Fibroblast of gingiva (primary cell): Measurements from ENCODE around the gene LIX1L.

ENCODE experiments used
- DNase-seq: peaks from one replicate; pipeline ENCODE4 v3.0.0-alpha.2; 2011; ENCODE audit warnings: low read depth

The LIX1L gene

DNA sequence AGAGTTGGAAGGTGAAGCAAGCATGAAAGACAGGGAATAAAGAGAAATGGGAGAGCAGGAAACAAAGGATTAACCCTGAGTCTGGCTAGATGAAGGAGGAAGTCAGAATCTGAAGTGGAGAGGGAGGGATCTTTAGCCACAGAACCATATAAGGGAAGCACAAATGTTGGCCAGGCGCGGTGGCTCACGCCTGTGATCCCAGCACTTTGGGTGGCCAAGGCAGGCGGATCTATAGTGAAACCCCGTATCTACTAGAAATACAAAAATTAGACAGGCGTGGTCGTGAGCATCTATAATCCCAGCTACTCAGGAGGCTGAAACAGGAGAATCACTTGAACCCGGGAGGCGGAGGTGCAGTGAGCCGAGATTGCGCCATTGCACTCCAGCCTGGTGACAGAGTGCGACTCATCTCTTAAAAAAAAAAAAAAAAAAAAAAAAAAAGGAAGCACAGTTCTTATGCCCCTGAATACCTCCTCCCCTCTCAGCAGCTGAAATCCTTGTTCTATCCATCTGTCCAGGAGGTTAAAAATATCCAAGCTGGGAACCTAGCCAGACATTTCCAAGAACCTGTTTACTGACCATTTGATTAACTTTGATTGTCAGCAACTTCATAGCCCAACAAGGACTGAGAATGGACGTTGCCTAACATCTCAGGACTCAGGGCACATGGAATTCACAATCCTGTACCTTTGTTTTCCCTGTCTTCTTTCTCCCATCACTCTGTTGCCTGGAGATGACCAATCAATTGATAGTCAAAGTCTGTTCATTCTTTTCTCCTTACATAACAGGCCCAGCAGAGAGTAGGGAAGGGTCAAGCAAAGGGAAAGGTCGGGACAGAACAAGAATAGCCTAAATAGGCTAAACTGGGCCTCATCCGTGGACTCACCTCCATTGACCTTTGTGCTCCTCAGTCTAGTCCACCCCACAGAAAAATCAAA, 28.0 kb upstream of the LIX1L start:
- peak; percentile 69 for DNase-seq

DNA sequence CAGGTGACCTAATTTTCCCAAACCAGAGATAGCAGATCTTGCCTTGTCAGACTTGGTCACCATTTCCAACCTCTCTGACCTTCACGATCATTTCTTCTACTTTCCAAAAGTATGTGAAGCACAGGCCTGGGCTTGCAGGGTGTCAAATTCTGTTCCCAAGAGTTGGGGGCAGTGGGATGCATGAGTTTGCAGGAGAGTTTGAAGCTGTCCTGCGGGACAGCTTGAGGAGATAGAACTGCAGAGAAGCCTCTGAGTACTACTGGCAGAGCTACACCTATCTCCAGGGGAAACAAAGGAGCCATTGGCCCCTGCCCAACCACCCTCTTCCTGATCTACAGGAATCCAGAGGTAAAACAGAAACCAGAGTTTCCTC, 27.3 kb upstream of the LIX1L start:
- no peak for DNase-seq

DNA sequence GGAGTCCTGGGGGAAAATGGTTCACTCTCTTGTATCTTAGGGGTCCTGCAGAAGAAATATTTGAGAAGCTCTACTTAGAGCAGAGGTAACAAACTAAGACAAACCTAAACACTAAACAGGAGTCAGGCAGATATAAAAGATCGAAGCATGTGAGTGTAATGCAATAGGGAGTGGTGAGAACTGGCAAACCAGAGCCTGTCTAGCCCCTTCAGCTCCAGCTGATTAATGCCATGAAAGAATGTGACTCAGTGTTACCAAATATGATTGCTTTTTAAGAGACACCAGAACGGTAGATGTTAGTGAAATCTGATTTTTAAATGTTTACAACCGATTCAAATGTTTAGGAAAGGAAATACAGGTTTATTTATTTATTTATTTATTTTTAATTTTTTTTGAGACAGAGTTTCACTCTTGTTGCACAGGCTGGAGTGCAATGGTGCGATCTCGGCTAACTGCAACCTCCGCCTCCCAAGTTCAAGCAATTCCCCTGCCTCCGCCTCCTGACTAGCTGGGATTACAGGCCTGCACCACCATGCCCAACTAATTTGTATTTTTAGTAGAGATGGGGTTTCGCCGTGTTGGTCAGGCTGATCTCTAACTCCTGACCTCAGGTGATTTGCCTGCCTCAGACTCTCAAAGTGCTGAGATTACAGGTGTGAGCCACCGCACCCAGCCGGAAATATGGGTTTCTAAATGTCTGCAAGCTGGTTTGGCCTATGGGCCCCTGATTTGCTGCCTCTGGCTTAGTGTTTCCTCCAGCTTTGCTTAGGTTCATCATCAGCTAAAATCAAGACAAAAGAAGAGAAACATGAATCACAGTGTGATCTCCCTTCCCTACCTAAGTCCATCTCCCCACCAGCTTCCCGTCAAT, 26.4 kb upstream of the LIX1L start:
- no peak for DNase-seq

DNA sequence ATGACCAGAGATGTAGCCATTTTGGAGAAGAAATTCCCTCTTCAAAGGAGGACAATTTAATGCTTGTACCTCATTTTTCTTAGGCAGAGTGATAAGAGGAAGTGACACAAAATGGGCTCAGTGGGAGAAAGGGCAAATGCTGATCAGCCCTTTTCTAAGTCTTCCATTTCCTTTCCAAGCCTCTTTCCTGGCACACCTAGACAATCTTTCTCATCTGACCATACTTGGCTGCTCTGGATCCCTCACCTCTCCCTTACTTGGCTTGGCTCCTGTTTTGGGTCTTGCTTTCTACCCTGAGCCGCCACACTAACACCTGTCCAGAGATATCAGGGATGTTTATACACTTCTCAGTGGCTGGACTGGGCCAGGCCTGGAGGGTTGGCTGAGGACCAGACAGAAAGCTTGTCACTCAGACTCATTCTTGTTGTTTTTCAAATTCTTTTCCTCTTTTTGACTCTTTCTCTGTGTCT, 25.4 kb upstream of the LIX1L start:
- DNase-seq, result no peak

DNA sequence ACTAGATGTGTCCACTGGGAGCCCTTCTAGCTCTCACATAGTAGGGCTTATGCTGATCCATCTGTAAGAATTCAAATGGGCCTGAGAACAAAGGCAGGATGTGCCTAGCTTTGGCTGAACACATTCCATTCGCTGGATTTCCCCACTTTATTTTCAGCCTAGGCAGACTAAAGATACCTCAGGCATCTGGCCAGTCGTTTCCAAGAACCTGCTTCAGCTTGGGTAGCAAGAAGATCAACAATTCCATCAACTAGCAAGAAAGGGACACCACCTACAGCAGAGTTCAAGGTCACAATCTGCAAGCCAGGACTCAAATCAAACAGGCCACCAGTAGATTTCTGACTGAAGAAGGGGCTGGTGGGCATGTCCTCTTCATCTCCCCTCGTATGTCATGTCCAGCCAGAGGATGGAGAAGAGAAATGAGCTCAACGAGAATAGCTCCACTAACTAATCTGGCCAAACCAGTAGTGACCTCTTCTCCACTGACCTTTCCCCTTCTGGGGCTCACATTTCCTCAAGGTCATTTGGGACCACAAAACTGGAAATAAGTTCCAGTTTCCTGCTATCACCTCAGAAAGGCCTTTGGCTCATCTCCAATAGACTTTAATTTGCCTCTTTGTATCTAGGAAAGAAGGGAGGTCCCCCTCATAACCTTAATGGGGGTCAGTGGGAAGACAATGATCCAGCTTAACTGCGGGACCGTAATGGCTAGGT, 24.4 kb upstream of the LIX1L start:
- DNase-seq, result no peak

DNA sequence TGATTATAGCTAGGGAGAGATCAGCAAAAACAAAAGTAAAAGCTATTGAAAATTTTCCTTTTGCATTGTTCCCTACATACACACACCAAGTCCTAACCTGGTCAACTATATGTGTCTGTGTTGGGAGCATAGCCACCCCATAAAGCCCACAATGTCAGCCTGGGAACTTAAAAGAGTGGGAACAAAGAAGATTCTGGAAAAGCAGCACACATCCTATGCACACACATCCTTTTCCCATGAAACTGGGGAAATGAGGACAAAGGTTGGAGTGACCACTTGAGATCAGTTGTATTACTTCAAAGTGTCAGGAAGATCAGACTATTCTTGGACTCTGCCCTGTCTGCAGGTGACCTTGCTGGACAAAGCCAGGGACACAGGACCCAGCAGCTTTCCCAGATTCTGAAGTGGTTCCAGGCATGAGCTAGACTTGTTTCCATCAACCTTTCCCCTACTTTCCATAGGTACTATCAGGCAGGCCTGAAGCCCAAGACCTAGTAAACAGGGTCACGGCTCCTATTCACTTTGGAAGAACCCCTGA, 22.7 kb upstream of the LIX1L start:
- no peak for DNase-seq

DNA sequence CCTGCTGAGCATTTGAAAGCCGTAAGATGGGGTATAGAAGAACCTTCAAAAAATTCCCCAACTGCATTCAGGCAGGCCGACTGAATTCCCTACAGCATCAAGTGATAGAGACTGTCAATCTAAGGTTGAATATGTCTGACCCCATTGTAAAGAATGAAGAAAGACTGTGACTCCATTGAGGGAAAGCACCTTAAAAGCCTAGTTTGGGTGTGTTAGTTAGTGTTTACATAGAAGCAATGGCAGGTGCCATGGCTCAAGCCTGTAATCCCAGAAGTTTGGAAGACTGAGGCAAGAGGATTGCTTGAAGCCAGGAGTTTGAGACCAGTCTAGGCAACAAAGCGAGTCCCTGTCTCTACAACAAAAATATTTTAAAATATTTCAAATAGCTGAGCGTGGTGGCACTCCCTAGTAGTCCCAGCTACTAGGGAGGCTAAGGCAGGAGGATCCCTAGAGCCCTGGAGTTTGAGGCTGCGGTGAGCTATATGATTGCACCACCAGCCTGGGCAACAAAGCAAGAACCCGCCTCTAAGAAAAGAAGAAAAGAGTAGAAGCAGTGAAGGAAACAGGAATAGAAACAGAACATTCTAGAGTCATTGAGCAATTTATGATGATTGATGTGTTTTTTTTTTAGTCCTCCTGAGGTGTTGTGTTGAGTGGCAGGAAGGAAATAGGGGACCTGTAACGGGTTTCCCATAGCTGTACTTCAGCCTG, 22.1 kb upstream of the LIX1L start:
- DNase-seq, result no peak

DNA sequence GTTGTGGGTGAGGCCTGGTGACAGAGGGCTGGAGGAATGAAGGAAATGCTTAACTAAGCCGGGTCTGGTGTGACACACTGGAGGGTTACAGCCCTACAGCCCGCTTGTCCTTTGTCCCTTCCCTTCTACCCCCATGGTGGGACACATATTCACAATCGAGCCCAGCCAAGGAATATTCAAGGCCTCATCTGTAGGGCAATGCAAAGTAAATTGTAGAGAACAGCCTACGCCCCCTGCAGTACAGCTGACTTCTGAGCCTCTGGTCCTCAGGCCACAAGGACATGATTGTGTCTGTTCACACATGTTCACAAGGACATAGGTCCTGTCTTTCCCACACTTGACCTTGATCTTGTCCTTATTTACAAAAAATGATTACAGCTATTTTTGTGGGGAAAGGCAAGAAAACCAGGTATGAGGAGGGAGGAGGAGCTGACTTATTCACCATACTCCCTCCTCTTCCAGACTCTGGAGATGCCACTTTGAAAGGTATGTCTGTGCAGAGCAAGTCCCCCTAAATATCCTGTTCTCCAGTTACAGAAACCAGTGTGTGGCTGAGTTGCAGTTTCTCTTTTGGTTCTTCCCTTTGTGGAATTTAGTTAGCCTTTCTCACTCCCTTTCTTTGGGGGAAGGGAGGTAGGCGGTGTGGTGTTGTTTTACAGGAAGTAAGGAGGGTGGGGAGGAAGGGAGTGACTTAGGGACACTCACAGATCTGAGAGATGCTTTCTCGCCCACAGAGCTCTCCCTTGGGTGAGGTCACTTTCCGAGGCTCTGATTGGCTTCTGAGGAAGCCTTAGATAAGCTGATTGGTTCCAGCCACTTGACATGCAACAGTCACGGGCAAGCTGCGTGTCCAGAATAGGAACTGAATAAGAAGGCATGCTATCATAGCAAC, 21.3 kb upstream of the LIX1L start:
- peak; percentile 99 for DNase-seq

DNA sequence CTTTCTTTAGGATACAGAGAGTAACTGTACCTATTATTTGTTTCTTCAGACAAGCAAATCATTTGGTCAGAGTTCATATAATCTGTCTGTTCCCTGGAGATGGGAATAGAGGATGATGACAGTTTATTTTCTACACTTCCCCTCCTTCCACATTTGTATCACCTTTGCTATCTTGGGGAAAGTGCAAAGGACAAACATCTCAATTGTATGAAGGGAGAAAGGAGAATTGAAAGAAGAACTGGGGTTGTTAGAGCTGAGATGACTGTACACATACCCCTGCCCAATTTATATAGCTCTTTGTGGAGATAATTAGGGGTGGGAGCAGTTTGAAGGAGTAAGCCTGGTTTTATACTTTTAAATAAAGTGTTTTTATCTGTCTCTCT, 20.6 kb upstream of the LIX1L start:
- DNase-seq, result no peak

DNA sequence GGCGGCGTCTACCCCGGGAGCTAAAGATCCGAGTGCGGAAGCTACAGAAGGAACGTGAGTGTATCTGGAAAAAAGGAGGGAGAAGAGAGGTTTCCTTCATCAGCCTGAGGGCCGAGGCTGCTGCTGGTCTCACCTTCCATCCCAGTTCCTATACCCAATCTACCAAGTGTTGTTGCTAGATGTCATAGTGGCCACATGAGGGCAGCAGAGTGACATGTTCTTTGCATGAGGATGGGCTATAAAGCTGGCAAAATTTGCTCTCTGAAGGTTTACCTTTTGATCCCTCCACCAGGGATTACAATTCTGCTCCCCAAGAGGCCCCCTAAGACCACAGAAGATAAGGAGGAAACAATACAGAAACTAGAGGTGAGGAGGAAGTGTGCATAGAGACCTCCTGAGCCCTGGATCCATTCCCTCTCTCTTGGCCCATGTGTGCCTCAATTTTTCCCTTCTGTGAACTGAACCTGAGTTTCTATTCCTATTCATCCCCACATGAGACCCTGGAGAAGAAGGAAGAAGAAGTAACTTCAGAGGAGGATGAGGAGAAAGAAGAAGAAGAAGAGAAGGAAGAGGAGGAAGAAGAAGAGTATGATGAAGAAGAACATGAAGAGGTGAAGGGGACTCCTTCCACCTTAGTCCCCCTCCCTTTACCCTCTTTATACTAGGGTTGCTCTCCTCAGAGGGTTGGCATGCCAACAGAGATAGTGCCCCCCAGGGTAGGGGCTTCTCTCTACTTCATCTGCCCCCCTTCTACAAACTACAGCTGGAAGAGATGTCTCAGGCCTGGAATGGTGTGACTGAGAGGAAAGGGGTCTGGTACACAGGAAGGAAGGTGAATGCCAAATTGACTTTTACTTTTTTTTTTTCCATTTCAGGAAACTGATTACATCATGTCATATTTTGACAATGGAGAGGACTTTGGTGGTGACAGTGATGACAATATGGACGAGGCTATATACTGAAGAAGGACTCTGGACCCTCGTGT, 20.0 kb upstream of the LIX1L start:
- DNase-seq, result peak; percentile 78

DNA sequence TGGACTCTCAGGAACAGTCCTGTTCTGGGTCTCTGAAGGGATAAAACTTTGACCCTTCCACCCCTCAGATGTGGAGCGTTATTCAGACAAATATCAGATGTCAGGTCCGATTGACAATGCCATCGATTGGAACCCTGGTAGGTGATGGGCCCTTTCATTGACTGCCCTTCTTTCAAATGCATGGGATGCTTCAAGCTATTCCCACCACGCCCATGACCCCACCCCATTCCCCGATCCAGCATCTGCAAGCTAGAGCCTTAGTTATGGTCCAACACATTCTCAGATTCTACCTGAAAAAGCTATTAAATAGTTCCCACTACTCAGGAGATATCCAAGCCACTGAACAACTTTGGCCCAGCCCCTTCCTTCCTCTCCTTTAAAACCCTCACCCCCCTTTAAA, 19.2 kb upstream of the LIX1L start:
- no peak for DNase-seq

DNA sequence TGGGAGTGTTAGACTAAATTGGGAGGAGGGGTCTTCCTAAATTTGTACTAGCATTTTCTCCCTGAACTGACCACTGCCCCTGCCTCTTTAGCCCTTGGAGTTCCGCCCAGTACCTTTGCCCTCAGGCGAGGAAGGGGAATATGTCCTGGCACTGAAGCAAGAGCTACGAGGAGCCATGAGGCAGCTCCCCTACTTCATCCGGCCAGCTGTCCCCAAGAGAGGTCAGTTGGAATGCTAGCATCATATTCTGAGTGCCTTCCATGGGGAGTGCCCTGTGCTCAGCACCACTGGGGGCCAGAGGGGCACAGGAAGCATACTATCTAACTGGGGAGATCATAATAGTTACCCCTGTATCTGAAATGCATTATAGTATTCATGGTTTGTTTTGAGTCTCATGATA, 17.4 kb upstream of the LIX1L start:
- no peak for DNase-seq

DNA sequence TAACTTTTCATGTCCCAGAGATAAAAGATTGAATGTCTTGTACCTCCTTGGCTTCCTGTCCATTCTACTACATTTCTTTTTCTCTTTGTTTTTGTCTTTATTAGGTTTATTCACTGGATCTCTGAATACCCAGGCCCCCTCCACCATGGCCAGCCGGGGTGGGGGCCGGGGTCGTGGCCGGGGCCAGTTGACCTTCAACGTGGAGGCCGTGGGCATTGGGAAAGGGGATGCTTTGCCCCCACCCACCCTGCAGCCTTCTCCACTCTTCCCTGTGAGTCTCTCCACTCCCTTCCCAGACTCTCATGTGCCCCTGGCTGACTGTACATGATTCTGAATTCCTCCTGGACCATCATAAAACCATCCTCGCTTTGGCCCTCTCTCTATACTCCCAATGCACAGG, 16.9 kb upstream of the LIX1L start:
- no peak for DNase-seq

DNA sequence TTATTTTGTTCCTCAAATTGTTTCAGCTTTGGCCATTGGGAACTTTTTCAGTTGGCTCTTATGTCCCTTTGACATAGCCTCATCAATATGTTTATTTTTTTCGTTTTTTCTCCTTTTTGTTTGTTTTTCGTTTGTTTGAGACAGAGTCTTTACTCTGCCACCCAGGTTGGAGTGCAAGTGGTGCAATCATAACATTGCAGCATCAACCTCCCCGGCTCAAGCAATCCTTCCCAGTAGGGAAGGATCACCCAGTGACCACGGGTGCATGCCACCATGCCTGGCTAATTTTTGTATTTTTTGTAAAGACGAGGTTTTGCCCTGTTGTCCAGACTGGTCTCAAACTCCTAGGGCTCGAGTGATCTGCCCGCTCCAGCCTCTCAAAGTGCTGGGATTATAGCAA, 14.8 kb upstream of the LIX1L start:
- peak; percentile 50 for DNase-seq

DNA sequence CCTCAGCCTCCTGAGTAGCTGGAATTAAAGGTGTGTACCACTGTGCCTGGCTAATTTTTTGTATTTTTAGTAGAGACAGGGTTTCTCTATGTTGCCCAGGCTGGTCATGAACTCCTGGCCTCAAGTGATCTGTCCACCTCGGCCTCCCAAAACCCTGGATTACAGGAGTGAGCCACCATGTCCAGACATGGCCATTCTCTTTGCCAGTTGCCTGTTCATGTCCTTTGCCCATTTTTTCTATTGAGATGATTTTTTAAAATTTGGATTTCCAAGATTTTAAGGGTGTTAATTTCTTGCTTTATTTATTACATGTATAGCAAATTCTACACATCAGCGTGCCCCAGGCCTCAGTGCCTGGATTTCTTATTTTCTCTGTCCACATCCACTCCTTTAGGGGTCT, 9.5 kb upstream of the LIX1L start:
- DNase-seq, result no peak

DNA sequence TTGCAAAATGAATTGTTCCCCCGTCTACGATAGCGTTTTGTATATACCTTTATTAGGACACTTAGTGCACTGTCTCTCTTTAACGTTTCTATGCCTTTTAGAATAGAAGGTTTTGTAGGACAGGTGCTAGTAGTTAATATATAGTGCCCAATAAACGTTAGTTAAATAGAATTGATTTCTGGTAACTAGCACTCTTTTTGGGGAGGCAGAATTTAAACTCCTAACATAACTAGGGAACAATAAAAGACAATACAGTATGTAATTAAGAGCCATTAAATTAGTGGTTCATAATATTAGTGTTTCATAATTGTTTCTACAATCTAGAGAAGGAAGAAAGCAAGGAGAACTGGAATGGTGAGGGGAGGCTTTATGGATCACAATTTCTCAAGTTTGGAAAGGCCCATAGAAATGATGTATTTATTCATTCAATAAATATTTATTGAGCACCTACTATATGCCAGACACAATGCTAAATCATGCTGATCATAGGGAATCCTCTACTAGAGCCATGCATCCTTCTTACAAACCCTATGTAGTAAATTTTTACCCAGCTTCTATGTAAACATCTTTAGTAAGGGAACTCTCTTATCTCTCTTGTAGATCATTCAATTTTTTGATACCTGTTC, 7.4 kb upstream of the LIX1L start:
- no peak for DNase-seq

DNA sequence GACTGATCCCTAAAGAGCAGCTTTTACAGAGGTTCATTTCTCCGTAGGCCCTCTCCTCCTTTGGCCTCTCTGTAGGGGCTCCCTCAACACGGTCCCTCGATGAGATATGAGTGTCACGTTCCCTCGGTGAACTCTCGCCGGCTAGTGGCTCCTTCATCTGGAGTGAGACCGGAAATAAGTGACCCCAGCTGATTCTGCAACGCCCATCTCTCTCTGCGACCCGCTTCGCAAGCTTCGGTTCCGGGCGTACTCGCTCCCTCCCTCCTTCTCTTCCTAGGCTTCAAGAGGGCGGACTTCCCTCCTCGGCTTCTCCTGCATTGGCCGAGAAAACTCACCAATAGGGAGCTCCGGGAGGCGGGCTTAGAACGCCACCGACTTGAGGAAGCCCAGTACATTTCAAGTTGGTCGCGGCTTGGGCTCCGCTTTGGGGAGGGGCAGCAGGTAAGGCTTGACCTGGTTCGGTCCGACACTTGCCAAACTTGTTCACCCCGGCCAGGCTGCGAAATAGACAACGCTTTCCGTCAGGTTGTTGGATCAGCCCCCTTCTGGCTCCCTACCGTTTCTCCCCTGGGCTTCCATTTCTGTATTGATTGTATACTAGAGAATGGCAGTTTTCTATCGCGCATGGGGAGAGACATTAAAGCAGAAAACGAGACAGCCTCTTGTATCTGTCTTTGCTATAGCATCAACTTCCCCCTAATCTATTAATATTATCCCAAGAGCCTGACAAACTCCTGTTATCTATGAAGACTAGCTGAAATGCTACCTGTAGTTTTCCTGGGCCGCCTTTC, 6.7 kb upstream of the LIX1L start, which contains the start of the genes ANKRD34A and POLR3GL:
Gene ANKRD34A (minus strand): TSS at position 248 of the 791 bp plus-strand sequence. CDS start 2,816 bp downstream, outside the sequence.
Gene POLR3GL (plus strand): TSS at position 363 of the 791 bp plus-strand sequence. CDS start 10,176 bp downstream, outside the sequence.
- DNase-seq, result peak; percentile 91
